Neural cell (in vitro differentiated cells): ENCODE measurements around the gene IDI1.

ENCODE experiments used
- EP300 ChIP-seq: fragments of 450-650 bp; conservative IDR thresholded peaks from 2 replicates; pipeline ENCODE4 v1.6.1; 2014; ENCODE audit warnings: antibody characterized with exemption, mild to moderate bottlenecking, moderate library complexity; ENCODE audit not compliant: poor library complexity, severe bottlenecking
- POLR2AphosphoS5 ChIP-seq: IDR thresholded peaks from 2 replicates; pipeline ENCODE4 v1.6.1; 2012
- SMC3 ChIP-seq: fragments of 450-650 bp; conservative IDR thresholded peaks from 2 replicates; pipeline ENCODE4 v1.6.1; 2014; ENCODE audit warnings: antibody characterized with exemption, mild to moderate bottlenecking, moderate library complexity; ENCODE audit not compliant: poor library complexity
- TF ChIP-seq, protein P1 (sequence below): fragments of 450-650 bp; IDR thresholded peaks from 2 replicates; pipeline ENCODE4 v1.5.1; 2014; ENCODE audit warnings: antibody characterized with exemption, mild to moderate bottlenecking, moderate library complexity; ENCODE audit not compliant: poor library complexity, severe bottlenecking
- TF ChIP-seq, protein P2 (sequence below): IDR thresholded peaks from 2 replicates; pipeline ENCODE4 v1.6.1; 2012; ENCODE audit warnings: borderline replicate concordance

DNA sequence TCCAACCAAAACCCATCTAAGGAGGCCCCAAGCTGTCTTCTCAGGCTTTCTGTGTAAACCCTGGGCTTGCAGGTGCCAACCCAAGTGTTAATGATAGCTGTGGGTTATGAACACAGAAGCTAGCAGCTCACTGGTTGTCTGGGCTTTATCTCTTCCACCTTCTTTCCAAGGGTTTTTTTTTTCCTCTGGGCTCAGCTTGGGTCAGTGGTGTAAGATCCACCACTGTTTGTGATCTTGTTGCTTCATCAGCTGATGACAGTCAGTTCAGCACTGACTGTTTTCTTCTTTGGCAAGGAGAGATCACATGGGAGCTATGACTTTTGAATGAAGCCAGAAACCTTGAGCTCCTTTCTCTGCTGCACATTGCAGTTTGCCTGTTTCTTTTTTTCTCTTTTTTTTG, 56.0 kb downstream of the IDI1 start:
- TF ChIP-seq SMC3 (no peak), EP300 (no peak), POLR2AphosphoS5 (no peak)
- TF ChIP-seq, protein P1, sequence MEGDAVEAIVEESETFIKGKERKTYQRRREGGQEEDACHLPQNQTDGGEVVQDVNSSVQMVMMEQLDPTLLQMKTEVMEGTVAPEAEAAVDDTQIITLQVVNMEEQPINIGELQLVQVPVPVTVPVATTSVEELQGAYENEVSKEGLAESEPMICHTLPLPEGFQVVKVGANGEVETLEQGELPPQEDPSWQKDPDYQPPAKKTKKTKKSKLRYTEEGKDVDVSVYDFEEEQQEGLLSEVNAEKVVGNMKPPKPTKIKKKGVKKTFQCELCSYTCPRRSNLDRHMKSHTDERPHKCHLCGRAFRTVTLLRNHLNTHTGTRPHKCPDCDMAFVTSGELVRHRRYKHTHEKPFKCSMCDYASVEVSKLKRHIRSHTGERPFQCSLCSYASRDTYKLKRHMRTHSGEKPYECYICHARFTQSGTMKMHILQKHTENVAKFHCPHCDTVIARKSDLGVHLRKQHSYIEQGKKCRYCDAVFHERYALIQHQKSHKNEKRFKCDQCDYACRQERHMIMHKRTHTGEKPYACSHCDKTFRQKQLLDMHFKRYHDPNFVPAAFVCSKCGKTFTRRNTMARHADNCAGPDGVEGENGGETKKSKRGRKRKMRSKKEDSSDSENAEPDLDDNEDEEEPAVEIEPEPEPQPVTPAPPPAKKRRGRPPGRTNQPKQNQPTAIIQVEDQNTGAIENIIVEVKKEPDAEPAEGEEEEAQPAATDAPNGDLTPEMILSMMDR, result no peak
- TF ChIP-seq, protein P2, sequence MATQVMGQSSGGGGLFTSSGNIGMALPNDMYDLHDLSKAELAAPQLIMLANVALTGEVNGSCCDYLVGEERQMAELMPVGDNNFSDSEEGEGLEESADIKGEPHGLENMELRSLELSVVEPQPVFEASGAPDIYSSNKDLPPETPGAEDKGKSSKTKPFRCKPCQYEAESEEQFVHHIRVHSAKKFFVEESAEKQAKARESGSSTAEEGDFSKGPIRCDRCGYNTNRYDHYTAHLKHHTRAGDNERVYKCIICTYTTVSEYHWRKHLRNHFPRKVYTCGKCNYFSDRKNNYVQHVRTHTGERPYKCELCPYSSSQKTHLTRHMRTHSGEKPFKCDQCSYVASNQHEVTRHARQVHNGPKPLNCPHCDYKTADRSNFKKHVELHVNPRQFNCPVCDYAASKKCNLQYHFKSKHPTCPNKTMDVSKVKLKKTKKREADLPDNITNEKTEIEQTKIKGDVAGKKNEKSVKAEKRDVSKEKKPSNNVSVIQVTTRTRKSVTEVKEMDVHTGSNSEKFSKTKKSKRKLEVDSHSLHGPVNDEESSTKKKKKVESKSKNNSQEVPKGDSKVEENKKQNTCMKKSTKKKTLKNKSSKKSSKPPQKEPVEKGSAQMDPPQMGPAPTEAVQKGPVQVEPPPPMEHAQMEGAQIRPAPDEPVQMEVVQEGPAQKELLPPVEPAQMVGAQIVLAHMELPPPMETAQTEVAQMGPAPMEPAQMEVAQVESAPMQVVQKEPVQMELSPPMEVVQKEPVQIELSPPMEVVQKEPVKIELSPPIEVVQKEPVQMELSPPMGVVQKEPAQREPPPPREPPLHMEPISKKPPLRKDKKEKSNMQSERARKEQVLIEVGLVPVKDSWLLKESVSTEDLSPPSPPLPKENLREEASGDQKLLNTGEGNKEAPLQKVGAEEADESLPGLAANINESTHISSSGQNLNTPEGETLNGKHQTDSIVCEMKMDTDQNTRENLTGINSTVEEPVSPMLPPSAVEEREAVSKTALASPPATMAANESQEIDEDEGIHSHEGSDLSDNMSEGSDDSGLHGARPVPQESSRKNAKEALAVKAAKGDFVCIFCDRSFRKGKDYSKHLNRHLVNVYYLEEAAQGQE, result no peak
